Glomerular visceral epithelial cell (primary cell): ENCODE data around the gene PROC.

Source experiments
- DNase-seq: peaks from one replicate; pipeline ENCODE4 v3.0.0-alpha.2; 2016; ENCODE audit errors: extremely low spot score

The PROC gene

DNA sequence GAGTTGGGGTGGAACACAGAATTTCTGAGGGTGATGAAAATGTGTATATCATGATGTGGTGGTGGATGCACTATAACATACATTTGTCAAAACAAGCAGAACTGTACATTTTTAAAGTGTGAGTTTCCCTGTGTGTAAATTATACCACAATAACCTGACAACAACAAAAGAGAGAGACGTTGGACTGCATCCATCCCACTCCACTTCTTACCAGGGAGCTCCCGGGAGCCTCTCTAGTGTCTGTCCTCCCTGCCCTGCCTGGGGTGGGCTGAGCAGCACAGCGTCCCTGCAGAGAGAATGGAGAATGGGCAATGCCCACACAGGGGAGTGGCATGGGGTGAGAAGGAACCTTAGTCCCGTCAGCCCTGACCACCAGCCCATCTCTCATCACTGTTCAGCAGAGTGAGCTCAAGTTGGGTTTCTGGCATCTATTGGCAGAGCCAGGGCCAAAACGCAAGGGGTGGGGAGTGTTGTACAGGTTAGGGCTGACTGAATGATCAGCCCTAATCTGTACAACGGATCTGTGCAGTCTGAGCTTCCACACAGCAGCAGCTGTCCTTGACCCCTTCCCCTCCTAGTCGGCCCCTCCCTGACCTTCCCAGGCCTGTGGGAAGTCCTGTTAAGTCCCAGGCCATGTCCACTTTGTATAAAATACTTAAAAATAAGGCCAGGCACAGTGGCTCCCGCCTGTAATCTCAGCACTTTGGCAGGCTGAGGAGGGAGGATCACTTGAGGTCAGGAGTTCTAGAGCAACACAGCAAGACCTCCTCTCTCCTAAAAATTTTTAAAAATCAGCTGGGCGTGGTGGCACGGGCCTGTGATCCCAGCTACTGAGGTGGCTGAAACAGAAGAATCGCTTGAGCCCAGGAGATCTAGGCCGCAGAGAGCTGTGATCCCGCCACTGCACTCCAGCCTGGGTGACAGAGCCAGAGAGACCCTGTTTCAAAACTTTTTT, 3.3 kb upstream of the PROC start:
- no peak for DNase-seq

DNA sequence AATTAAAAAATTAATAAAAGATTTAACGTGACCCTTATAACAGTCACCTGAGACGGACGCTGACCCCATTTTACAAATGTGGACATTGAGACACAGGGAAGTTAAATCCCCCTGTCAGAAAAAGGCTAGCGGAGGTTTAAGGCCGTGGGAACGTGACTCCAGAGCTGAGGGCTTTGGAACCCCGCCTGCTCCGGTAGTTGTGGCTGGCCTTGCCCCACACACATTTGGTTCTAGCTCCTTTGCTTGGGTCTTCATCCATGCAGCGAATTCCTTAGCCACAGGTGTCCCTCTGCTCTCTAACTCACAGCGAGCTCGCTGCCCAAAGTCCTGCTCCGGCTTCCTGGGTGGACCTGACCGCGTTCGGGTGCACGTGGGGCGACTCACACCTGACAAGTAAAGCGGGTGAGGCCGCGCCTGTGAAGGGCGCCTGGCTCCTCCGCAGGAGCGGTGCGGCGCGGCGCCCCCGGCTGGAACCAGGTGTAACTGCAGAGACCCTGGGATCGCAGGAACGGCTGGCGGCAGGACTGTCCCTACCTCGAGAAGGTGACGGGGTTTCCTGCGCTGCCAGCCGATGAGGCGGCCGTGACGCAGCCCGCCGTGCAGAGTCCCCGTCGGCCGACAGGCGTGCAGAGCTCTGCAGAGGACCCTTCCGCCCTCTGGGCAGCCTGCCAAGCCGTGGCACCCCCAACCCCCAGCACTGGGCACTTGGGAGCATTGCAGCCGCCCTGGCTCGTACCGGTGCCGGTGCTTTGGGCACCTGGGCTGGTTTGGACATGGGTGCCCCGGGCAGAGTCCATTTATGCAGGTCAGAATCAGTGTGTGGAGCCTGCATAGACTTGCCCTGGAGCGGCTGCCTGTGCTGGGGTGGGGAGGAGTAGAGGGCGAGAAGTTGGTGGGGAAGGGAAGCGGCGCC, 2.4 kb upstream of the PROC start:
- DNase-seq, result peak; percentile 72

GRCh38 chr2:127416506-127417001, 1.7 kb upstream of the PROC start:
- DNase-seq, result no peak

- DNase-seq, result no peak
These were observed 821 bp upstream of the PROC start for GRCh38 chr2:127417406-127417805.

DNA sequence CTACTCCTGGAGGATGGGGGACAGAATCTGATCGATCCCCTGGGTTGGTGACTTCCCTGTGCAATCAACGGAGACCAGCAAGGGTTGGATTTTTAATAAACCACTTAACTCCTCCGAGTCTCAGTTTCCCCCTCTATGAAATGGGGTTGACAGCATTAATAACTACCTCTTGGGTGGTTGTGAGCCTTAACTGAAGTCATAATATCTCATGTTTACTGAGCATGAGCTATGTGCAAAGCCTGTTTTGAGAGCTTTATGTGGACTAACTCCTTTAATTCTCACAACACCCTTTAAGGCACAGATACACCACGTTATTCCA, 844 bp downstream of the PROC start:
- DNase-seq, result no peak

DNA sequence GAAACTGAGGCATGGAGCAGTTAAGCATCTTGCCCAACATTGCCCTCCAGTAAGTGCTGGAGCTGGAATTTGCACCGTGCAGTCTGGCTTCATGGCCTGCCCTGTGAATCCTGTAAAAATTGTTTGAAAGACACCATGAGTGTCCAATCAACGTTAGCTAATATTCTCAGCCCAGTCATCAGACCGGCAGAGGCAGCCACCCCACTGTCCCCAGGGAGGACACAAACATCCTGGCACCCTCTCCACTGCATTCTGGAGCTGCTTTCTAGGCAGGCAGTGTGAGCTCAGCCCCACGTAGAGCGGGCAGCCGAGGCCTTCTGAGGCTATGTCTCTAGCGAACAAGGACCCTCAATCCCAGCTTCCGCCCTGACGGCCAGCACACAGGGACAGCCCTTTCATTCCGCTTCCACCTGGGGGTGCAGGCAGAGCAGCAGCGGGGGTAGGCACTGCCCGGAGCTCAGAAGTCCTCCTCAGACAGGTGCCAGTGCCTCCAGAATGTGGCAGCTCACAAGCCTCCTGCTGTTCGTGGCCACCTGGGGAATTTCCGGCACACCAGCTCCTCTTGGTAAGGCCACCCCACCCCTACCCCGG, 1.3 kb downstream of the PROC start:
- no peak for DNase-seq

DNA sequence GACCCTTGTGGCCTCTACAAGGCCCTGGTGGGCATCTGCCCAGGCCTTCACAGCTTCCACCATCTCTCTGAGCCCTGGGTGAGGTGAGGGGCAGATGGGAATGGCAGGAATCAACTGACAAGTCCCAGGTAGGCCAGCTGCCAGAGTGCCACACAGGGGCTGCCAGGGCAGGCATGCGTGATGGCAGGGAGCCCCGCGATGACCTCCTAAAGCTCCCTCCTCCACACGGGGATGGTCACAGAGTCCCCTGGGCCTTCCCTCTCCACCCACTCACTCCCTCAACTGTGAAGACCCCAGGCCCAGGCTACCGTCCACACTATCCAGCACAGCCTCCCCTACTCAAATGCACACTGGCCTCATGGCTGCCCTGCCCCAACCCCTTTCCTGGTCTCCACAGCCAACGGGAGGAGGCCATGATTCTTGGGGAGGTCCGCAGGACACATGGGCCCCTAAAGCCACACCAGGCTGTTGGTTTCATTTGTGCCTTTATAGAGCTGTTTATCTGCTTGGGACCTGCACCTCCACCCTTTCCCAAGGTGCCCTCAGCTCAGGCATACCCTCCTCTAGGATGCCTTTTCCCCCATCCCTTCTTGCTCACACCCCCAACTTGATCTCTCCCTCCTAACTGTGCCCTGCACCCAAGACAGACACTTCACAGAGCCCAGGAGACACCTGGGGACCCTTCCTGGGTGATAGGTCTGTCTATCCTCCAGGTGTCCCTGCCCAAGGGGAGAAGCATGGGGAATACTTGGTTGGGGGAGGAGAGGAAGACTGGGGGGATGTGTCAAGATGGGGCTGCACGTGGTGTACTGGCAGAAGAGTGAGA, 2.0 kb downstream of the PROC start:
- DNase-seq, result no peak

GRCh38 chr2:127421116-127421800, 3.0 kb downstream of the PROC start:
- no peak for DNase-seq

GRCh38 chr2:127421871-127422558, 3.8 kb downstream of the PROC start:
- no peak for DNase-seq

- peak; percentile 39 for DNase-seq
These were observed 4.6 kb downstream of the PROC start for GRCh38 chr2:127422559-127423477.

DNA sequence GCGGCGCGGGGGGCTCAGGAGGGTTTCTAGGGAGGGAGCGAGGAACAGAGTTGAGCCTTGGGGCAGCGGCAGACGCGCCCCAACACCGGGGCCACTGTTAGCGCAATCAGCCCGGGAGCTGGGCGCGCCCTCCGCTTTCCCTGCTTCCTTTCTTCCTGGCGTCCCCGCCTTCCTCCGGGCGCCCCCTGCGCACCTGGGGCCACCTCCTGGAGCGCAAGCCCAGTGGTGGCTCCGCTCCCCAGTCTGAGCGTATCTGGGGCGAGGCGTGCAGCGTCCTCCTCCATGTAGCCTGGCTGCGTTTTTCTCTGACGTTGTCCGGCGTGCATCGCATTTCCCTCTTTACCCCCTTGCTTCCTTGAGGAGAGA, 5.2 kb downstream of the PROC start:
- no peak for DNase-seq

GRCh38 chr2:127423880-127424279, 5.7 kb downstream of the PROC start:
- no peak for DNase-seq

DNA sequence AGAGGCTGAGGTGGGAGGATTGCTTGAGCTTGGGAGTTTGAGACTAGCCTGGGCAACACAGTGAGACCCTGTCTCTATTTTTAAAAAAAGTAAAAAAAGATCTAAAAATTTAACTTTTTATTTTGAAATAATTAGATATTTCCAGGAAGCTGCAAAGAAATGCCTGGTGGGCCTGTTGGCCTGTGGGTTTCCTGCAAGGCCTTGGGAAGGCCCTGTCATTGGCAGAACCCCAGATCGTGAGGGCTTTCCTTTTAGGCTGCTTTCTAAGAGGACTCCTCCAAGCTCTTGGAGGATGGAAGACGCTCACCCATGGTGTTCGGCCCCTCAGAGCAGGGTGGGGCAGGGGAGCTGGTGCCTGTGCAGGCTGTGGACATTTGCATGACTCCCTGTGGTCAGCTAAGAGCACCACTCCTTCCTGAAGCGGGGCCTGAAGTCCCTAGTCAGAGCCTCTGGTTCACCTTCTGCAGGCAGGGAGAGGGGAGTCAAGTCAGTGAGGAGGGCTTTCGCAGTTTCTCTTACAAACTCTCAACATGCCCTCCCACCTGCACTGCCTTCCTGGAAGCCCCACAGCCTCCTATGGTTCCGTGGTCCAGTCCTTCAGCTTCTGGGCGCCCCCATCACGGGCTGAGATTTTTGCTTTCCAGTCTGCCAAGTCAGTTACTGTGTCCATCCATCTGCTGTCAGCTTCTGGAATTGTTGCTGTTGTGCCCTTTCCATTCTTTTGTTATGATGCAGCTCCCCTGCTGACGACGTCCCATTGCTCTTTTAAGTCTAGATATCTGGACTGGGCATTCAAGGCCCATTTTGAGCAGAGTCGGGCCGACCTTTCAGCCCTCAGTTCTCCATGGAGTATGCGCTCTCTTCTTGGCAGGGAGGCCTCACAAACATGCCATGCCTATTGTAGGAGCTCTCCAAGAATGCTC, 6.6 kb downstream of the PROC start:
- DNase-seq, result no peak

DNA sequence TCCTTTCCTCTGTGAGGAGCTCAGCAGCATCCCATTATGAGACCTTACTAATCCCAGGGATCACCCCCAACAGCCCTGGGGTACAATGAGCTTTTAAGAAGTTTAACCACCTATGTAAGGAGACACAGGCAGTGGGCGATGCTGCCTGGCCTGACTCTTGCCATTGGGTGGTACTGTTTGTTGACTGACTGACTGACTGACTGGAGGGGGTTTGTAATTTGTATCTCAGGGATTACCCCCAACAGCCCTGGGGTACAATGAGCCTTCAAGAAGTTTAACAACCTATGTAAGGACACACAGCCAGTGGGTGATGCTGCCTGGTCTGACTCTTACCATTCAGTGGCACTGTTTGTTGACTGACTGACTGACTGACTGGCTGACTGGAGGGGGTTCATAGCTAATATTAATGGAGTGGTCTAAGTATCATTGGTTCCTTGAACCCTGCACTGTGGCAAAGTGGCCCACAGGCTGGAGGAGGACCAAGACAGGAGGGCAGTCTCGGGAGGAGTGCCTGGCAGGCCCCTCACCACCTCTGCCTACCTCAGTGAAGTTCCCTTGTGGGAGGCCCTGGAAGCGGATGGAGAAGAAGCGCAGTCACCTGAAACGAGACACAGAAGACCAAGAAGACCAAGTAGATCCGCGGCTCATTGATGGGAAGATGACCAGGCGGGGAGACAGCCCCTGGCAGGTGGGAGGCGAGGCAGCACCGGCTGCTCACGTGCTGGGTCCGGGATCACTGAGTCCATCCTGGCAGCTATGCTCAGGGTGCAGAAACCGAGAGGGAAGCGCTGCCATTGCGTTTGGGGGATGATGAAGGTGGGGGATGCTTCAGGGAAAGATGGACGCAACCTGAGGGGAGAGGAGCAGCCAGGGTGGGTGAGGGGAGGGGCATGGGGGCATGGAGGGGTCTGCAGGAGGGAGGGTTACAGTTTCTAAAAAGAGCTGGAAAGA, 7.6 kb downstream of the PROC start:
- DNase-seq, result no peak

GRCh38 chr2:127426501-127427354, 8.5 kb downstream of the PROC start:
- DNase-seq, result no peak
